ENCODE results near the gene USP31. TPM values are rescaled to one million over a fixed set of nuclear protein-coding genes. Genes with fewer than 3 reads are reported as not detected.

The USP31 gene
- total RNA-seq, 1 experiment from 2014 or later, result 16.1 TPM

GRCh38 chr16:23089111-23089510 lies 60.1 kb downstream of the USP31 start:
- DNase-seq, result no peak
- TF ChIP-seq, protein P1, sequence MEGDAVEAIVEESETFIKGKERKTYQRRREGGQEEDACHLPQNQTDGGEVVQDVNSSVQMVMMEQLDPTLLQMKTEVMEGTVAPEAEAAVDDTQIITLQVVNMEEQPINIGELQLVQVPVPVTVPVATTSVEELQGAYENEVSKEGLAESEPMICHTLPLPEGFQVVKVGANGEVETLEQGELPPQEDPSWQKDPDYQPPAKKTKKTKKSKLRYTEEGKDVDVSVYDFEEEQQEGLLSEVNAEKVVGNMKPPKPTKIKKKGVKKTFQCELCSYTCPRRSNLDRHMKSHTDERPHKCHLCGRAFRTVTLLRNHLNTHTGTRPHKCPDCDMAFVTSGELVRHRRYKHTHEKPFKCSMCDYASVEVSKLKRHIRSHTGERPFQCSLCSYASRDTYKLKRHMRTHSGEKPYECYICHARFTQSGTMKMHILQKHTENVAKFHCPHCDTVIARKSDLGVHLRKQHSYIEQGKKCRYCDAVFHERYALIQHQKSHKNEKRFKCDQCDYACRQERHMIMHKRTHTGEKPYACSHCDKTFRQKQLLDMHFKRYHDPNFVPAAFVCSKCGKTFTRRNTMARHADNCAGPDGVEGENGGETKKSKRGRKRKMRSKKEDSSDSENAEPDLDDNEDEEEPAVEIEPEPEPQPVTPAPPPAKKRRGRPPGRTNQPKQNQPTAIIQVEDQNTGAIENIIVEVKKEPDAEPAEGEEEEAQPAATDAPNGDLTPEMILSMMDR (conservative IDR thresholded peaks at IDR 0.05), result no peak
- H4K5ac ChIP-seq (ENCODE audit: insufficient read length, low read depth, low read length), result no peak overlapping the region
- no peaks in the 10 kb centered on the region for H3K9me3 ChIP-seq (ENCODE audit: control insufficient read depth, low read depth, low read length)
- H3K27me3 Mint-ChIP-seq (ENCODE audit: low read depth), result no peaks in the 10 kb centered on the region
- no peak overlapping the region for H4K91ac ChIP-seq (ENCODE audit: insufficient read length, low read depth, low read length)
- no peak overlapping the region for H2AK5ac ChIP-seq (ENCODE audit: insufficient read length, low read length)
- no peak overlapping the region for H3K4ac ChIP-seq (ENCODE audit: low read depth, low read length)
- H3K14ac ChIP-seq (ENCODE audit: insufficient read depth, low read length), result no peak overlapping the region
- no peak overlapping the region for H2BK120ac ChIP-seq (ENCODE audit: low read depth, low read length, poor library complexity, severe bottlenecking)
- no peak overlapping the region for H2BK20ac ChIP-seq (ENCODE audit: low read depth, low read length, poor library complexity, severe bottlenecking)
- H3K4me1 ChIP-seq (ENCODE audit: insufficient read depth, low read length), result 0 out of 2 replicates have a peak, but pooled peaks cover 3% of the 10 kb centered on the region
- H2AFZ ChIP-seq (ENCODE audit: low read length), result no peak overlapping the region
- H3K27ac Mint-ChIP-seq, result peak overlapping the region in 1 of 3 experiments; percentile 37; a peak in 1 of 7 replicates
- no peak overlapping the region for H3K4me3 Mint-ChIP-seq
- H3K4me2 ChIP-seq (ENCODE audit: insufficient read depth, insufficient read length, low read length), result no peak overlapping the region
- no peak overlapping the region for H2BK5ac ChIP-seq (ENCODE audit: insufficient read length, low read length)
- H2BK15ac ChIP-seq (ENCODE audit: low read depth, low read length), result no peak overlapping the region
- H3K36me3 Mint-ChIP-seq (ENCODE audit: insufficient read depth in 1 of 3, low read depth in 3 of 3), result peaks cover 17 to 31% (median 30%) of the 10 kb centered on the region in 3 experiments; a peak in 6 of 7 replicates
- H3K27me3 ChIP-seq (ENCODE audit: insufficient read depth, low read length), result no peaks in the 10 kb centered on the region
- H3K79me1 ChIP-seq (ENCODE audit: insufficient read depth, low read depth, low read length, poor library complexity, severe bottlenecking), result no peaks in the 10 kb centered on the region
- no peak overlapping the region for H3T11ph ChIP-seq (ENCODE audit: low read length)
- H3K27ac ChIP-seq (ENCODE audit: insufficient read length, low read depth, low read length), result no peak overlapping the region
- H3K4me1 Mint-ChIP-seq, result peaks cover 23 to 31% of the 10 kb centered on the region in 2 experiments
- H3K56ac ChIP-seq (ENCODE audit: insufficient read length, low read depth, low read length), result no peak overlapping the region
- no peak overlapping the region for H3K18ac ChIP-seq (ENCODE audit: insufficient read length, low read depth, low read length)
- H3K9ac ChIP-seq (ENCODE audit: extremely low read depth, insufficient read length, low read length), result no peak overlapping the region
- no peaks in the 10 kb centered on the region for H4K20me1 ChIP-seq (ENCODE audit: control insufficient read depth, insufficient read depth, insufficient read length)
- no CpG with 5 or more reads among the region's 8 CpGs for WGBS (ENCODE audit: extremely low coverage, insufficient read length, low lambda C conversion rate)
- H4K8ac ChIP-seq (replicated peaks; ENCODE audit: insufficient read length, low read depth, low read length), result no peak overlapping the region
- H3K23me2 ChIP-seq (ENCODE audit: insufficient read length, low read depth, low read length, poor library complexity, severe bottlenecking), result no peaks in the 10 kb centered on the region
- H3K79me2 ChIP-seq (ENCODE audit: insufficient read depth, low read length), result no peaks in the 10 kb centered on the region
- no peaks in the 10 kb centered on the region; a peak in 1 of 5 replicates for H3K9me3 Mint-ChIP-seq
- no peak overlapping the region for H3K23ac ChIP-seq (ENCODE audit: insufficient read length, low read depth, low read length)
- no peak overlapping the region for H2BK12ac ChIP-seq (ENCODE audit: insufficient read length, low read depth, low read length)

Measured in H9 (cell line).